ENCODE results near the gene GRAP2.

- TF ChIP-seq CTCF (conservative IDR thresholded peaks at IDR 0.05; ENCODE audit: low read length) (no peak), EZH2phosphoT487 (IDR thresholded peaks at IDR 0.05; ENCODE audit: borderline replicate concordance) (no peak)
Measured at GRCh38 chr22:39984006-39984405, 83.1 kb downstream of the GRAP2 start.

Data from Loucy (cell line).